ENCODE results near the gene HMX3. TPM values are rescaled to one million over a fixed set of nuclear protein-coding genes. Genes with fewer than 3 reads are reported as not detected.

HMX3 gene
- total and polyA plus RNA-seq, 2 of the 13 experiments (the other 11 are each of a cell fraction or from before 2014, with no cell fraction given): not detected

DNA sequence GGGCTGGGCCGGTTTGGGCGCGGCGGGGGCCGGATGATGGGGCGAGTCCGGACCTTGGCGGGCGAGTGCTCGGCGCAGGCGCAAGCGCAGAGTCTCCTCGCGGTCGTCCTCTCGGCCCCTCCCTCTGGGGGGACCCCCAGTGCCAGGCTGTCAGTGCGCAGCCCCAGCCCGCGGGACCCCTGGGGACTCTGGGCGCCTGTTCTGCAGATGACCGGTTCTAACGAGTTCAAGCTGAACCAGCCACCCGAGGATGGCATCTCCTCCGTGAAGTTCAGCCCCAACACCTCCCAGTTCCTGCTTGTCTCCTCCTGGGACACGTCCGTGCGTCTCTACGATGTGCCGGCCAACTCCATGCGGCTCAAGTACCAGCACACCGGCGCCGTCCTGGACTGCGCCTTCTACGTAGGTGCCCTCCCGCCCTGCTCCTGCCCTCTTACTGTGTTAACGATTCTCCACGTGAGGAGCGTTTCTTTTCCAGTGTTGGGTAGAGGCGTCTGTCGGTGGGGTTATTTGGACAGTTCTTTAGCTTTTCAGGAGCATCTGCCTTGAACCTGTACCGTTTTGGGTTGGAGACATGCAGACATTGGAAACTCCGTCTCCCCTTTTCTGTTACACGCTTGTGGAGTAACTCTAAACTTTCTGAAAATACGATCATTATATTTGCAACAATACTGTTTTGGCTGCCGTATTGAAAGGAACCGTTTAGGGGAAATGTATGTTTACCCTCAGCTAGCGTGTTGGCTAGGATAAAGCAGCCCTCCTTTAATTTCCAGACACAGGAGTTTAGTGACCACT lies 19.1 kb downstream of the HMX3 start (continued):
- TF ChIP-seq ZNF572 (CRISPR knock-in tag; IDR thresholded peaks at IDR 0.05) (0 out of 2 replicates have a peak, but pooled peaks have one; percentile 12), DMAP1 (CRISPR knock-in tag; IDR thresholded peaks at IDR 0.05) (peak; percentile 52; the same call in 1 of the 2 replicates), ZBTB34 (CRISPR knock-in tag; IDR thresholded peaks at IDR 0.05) (no peak), ZBTB21 (CRISPR knock-in tag; IDR thresholded peaks at IDR 0.05) (no peak), ZNF816 (CRISPR knock-in tag; IDR thresholded peaks at IDR 0.05; ENCODE audit: borderline replicate concordance) (peak; percentile 71; the same call in 1 of the 2 replicates), ZNF616 (CRISPR knock-in tag; IDR thresholded peaks at IDR 0.05; ENCODE audit: low read depth) (0 out of 2 replicates have a peak, but pooled peaks have one; percentile 19), POGK (CRISPR knock-in tag; conservative IDR thresholded peaks at IDR 0.05) (0 out of 2 replicates have a peak, but pooled peaks have one; percentile 6), ZNF891 (CRISPR knock-in tag; IDR thresholded peaks at IDR 0.05) (no peak), ZNF354B (CRISPR knock-in tag; IDR thresholded peaks at IDR 0.05) (no peak), MXD3 (CRISPR knock-in tag; IDR thresholded peaks at IDR 0.05) (no peak), CHCHD3 (CRISPR knock-in tag; IDR thresholded peaks at IDR 0.05) (no peak)
